ENCODE data around the gene ZNF212. TPM values are rescaled to one million over a fixed set of nuclear protein-coding genes. Genes with fewer than 3 reads are reported as not detected.
A peak's percentile ranks its signal among the peaks of the same experiment; 100 is the strongest.
"Not testable (repeated sequence)": the region's sequence is repeated elsewhere in the genome, so short reads cannot be mapped to it uniquely, and the experiment has no call there.

ZNF212 gene
- total RNA-seq, 6 experiments from 2014 or later, result 2.6 to 5.9 (median 4.7) TPM

GRCh38 chr7:149261316-149261828 lies 21.9 kb downstream of the ZNF212 start:
- ATAC-seq (peak in 3 of 4 donors; percentile 1 to 5 (median 3)), DNase-seq (no peak)
- 1% methylated on average over 16 of the region's 16 CpGs for WGBS (ENCODE audit: insufficient coverage, low coverage, low lambda C conversion rate, missing lambda C conversion rate)
- peak overlapping the region; percentile 46 to 59 (median 47) for H3K4me3 ChIP-seq
- no peaks in the 10 kb centered on the region for H3K4me1 ChIP-seq
- no peaks in the 10 kb centered on the region for H3K27me3 ChIP-seq
- no peak for TF ChIP-seq POLR2A (IDR thresholded peaks at IDR 0.05)
- no peak for TF ChIP-seq CTCF (IDR thresholded peaks at IDR 0.05)
- H3K27ac ChIP-seq, result peak overlapping the region; percentile 53 to 80 (median 73)
- no peaks in the 10 kb centered on the region for H3K9me3 ChIP-seq
- intact Hi-C loops (cut with DNase I), result no loop called here
- H3K36me3 ChIP-seq, result peaks cover 0 to 4% (median under 1%) of the 10 kb centered on the region in 4 donors

GRCh38 chr7:149261829-149262617 lies 22.6 kb downstream of the ZNF212 start, which contains the start of gene ZNF783:
Gene ZNF783 (plus strand): TSS chr7:149262196. CDS start chr7:149262334, 138 bp downstream.
- peak; percentile 95 to 98 (median 96) for ATAC-seq
- no peaks in the 10 kb centered on the region for H3K27me3 ChIP-seq
- H3K4me1 ChIP-seq, result no peaks in the 10 kb centered on the region
- H3K4me3 ChIP-seq, result peak within 1 kb of the TSS; percentile 46 to 59 (median 47)
- no peaks in the 10 kb centered on the region for H3K9me3 ChIP-seq
- H3K27ac ChIP-seq, result peak within 1 kb of the TSS; percentile 53 to 80 (median 73)
- 0% methylated on average over 5 of the region's 115 CpGs for WGBS (ENCODE audit: insufficient coverage, low coverage, low lambda C conversion rate, missing lambda C conversion rate)
- intact Hi-C loops (cut with DNase I), result no loop called here
- DNase-seq, result peak; percentile 87 to 90 (median 87)
- peaks cover 0 to 7% (median 3%) of the 10 kb centered on the region in 4 donors for H3K36me3 ChIP-seq
- TF ChIP-seq POLR2A (IDR thresholded peaks at IDR 0.05), result peak; percentile 37
- peak; percentile 88 to 99 (median 92) for TF ChIP-seq CTCF (IDR thresholded peaks at IDR 0.05)

GRCh38 chr7:149266451-149266850 lies 27.0 kb downstream of the ZNF212 start:
- Histone ChIP-seq H3K27ac (no peak overlapping the region), H3K9me3 (no peaks in the 10 kb centered on the region), H3K4me3 (no peak overlapping the region), H3K27me3 (no peaks in the 10 kb centered on the region), H3K4me1 (no peaks in the 10 kb centered on the region), H3K36me3 (peaks cover 0 to 16% (median 3%) of the 10 kb centered on the region in 4 donors)
- ATAC-seq (no peak), DNase-seq (no peak)
- TF ChIP-seq POLR2A (IDR thresholded peaks at IDR 0.05) (no peak), CTCF (IDR thresholded peaks at IDR 0.05) (no peak)
- intact Hi-C loops (cut with DNase I), result no loop called here
- 92% methylated on average over 2 of the region's 21 CpGs for WGBS (ENCODE audit: insufficient coverage, low coverage, low lambda C conversion rate, missing lambda C conversion rate)

- TF ChIP-seq POLR2A (IDR thresholded peaks at IDR 0.05), result no peak
- TF ChIP-seq CTCF (IDR thresholded peaks at IDR 0.05), result no peak
- ATAC-seq (no peak), DNase-seq (no peak)
- no peaks in the 10 kb centered on the region for H3K9me3 ChIP-seq
- H3K4me3 ChIP-seq, result no peak overlapping the region
- H3K36me3 ChIP-seq, result peaks cover 0 to 16% (median 3%) of the 10 kb centered on the region in 4 donors
- intact Hi-C loops (cut with DNase I), result no loop called here
- H3K27me3 ChIP-seq, result no peaks in the 10 kb centered on the region
- H3K4me1 ChIP-seq, result no peaks in the 10 kb centered on the region
- 90% methylated on average over 3 of the region's 8 CpGs for WGBS (ENCODE audit: insufficient coverage, low coverage, low lambda C conversion rate, missing lambda C conversion rate)
- H3K27ac ChIP-seq, result no peak overlapping the region
These were observed 28.3 kb downstream of the ZNF212 start for GRCh38 chr7:149267733-149268132.

GRCh38 chr7:149274424-149274823 lies 35.0 kb downstream of the ZNF212 start:
- H3K4me1 ChIP-seq; DNase-seq; H3K36me3 ChIP-seq; H3K27me3 ChIP-seq; H3K4me3 ChIP-seq; intact Hi-C loops (cut with DNase I); ATAC-seq; H3K27ac ChIP-seq; H3K9me3 ChIP-seq: not testable (repeated sequence)
- WGBS (ENCODE audit: insufficient coverage, low coverage, low lambda C conversion rate, missing lambda C conversion rate), result 98% methylated on average over 8 of the region's 8 CpGs

Data from right lobe of liver (tissue), 6 donors.